Gastrocnemius medialis (tissue), 4 donors: ENCODE results near the gene PTPN22.

Source experiments
- POLR2A ChIP-seq, 2 donors: fragments of 450-650 bp; IDR thresholded peaks; one replicate each; pipeline ENCODE4 v1.6.1; 2017; ENCODE audit warnings: antibody characterized with exemption in 2 of 2, mild to moderate bottlenecking in 2 of 2, moderate library complexity in 2 of 2
- TF ChIP-seq, protein P1 (sequence below), 5 experiments: fragments of 450-650 bp in 3 of 5; fragments of 200-600 bp in 2 of 5; sonication (generic) in 2 of 5; IDR thresholded peaks in 4 of 5; conservative IDR thresholded peaks in 1 of 5; 1 replicate in 4 of 5; 2 replicates in 1 of 5; pipeline ENCODE4 v1.5.1; 2016 to 2019; ENCODE audit warnings: antibody characterized with exemption in 5 of 5, mild to moderate bottlenecking in 3 of 5, moderate library complexity in 3 of 5

DNA sequence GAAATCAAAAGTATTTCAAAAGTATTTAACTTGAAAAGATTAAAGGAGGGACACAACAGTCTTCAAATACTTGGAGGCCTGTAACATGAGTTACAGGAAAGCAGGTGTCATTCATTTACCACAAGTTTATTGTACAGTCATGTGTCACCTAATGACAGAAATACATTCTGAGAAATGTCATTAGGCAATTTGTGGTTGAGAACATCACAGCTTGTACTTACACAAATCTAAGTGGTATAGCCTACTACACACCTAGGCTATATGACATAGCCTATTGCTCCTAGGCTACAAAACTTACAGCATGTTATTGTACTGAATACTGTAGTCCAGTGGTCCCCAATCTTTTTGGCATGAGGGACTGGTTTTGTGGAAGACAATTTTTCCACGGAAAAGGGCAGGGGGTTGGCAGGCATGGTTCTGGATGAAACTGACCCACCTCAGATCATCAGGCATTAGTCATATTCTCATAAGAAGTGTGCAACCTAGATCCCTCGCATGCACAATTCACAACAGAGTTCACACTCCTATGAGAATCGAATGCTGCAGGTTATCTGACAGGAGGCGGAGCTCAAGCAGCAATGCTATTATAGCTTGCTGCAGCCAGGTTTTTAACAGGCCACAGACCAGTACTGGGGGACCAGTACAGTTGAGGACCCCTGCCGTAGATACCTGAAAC is 87.3 kb downstream of the PTPN22 start:
- TF ChIP-seq, protein P1, sequence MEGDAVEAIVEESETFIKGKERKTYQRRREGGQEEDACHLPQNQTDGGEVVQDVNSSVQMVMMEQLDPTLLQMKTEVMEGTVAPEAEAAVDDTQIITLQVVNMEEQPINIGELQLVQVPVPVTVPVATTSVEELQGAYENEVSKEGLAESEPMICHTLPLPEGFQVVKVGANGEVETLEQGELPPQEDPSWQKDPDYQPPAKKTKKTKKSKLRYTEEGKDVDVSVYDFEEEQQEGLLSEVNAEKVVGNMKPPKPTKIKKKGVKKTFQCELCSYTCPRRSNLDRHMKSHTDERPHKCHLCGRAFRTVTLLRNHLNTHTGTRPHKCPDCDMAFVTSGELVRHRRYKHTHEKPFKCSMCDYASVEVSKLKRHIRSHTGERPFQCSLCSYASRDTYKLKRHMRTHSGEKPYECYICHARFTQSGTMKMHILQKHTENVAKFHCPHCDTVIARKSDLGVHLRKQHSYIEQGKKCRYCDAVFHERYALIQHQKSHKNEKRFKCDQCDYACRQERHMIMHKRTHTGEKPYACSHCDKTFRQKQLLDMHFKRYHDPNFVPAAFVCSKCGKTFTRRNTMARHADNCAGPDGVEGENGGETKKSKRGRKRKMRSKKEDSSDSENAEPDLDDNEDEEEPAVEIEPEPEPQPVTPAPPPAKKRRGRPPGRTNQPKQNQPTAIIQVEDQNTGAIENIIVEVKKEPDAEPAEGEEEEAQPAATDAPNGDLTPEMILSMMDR (IDR thresholded peaks at IDR 0.05 in 4 of 5, conservative IDR thresholded peaks at IDR 0.05 in 1 of 5) = no peak
- peak in 1 of 2 donors; percentile 52 for TF ChIP-seq POLR2A (IDR thresholded peaks at IDR 0.05)
